HepG2 (cell line): ENCODE data around the gene AMZ2. TPM values are rescaled to one million over a fixed set of nuclear protein-coding genes. Genes with fewer than 3 reads are reported as not detected.

ENCODE experiments used
- ATAC-seq: fragments of 200-7000 bp; cut with Tn5 transposase; 3 replicates; pipeline ENCODE4 v1.9.1; 2020; ENCODE audit warnings: mild to moderate bottlenecking, moderate library complexity
- BruUV-seq: library from RNA; stranded (reverse); fragments of 400-500 nt; replicated peaks from 2 replicates; lab custom pipeline; 2021; lab: Mats Ljungman, UMichigan
- CTCF ChIA-PET: fragments of 300-600 bp; formaldehyde crosslinking; extraction: SDS; loops from one replicate; lab custom pipeline; 2021; ENCODE audit warnings: low total read pairs, inconsistent platforms, low intra/inter-chr PET ratio; lab: Yijun Ruan, JAX
- POLR2A ChIA-PET: fragments of 350-600 bp; sonication (Branson Sonifier 250); formaldehyde crosslinking; loops from one replicate; lab custom pipeline; 2020; ENCODE audit warnings: antibody characterized with exemption, inconsistent platforms; lab: Yijun Ruan, JAX
- DNase-seq: peaks from one replicate; pipeline ENCODE4 v3.0.0-alpha.2; 2015; ENCODE audit warnings: low spot score
- FAIRE-seq: peaks from 3 replicates; lab custom pipeline; 2011; peaks lifted over from hg19 to GRCh38; lab: Jason Lieb, UNC
- H2AFZ ChIP-seq: one replicate; pipeline ENCODE4 v1.6.1; 2011; ENCODE audit warnings: low read length, inconsistent platforms
- H3K27ac ChIP-seq: fragments of 300-600 bp; 3 replicates; pipeline ENCODE4 v1.8.0; 2011; ENCODE audit warnings: mixed run types, mild to moderate bottlenecking, mixed read lengths, low read length, inconsistent platforms; ENCODE audit not compliant: insufficient read depth; ENCODE audit errors: extremely low read length
- H3K27me3 ChIP-seq, 2 experiments: fragments of 200-600 bp in 1 of 2; 2 replicates in 1 of 2; 3 replicates in 1 of 2; pipeline versions ENCODE4 v1.6.0 to v1.8.0; 2011; ENCODE audit warnings: low read length in 2 of 2, mild to moderate bottlenecking in 2 of 2, moderate library complexity in 2 of 2, inconsistent platforms in 1 of 2; ENCODE audit not compliant: insufficient read depth in 2 of 2, control insufficient read depth in 1 of 2
- H3K36me3 ChIP-seq, 2 experiments: fragments of 200-600 bp in 1 of 2; replicated peaks in 1 of 2; 2 replicates in 1 of 2; 3 replicates in 1 of 2; pipeline versions ENCODE4 v1.5.1 to v1.8.0; 2011; ENCODE audit warnings: low read length in 2 of 2, inconsistent platforms in 1 of 2; ENCODE audit not compliant: insufficient read depth in 2 of 2, control insufficient read depth in 1 of 2
- H3K4me1 ChIP-seq: 2 replicates; pipeline ENCODE4 v1.5.1; 2012; ENCODE audit warnings: low read length, inconsistent platforms; ENCODE audit not compliant: insufficient read depth
- H3K4me2 ChIP-seq: 2 replicates; pipeline ENCODE4 v1.6.0; 2011; ENCODE audit warnings: low read depth, low read length, inconsistent platforms
- H3K4me3 ChIP-seq, 3 experiments: fragments of 200-600 bp in 1 of 3; sonication (generic), shearing (Covaris generic) in 1 of 3; replicated peaks in 1 of 3; 2 replicates each; pipeline ENCODE4 v1.5.1; 2011 to 2016; ENCODE audit warnings: low read length in 3 of 3, inconsistent platforms in 2 of 3, low read depth in 2 of 3, mild to moderate bottlenecking in 2 of 3, control low read depth in 1 of 3, mixed read lengths in 1 of 3; ENCODE audit not compliant: insufficient read depth in 1 of 3
- H3K79me2 ChIP-seq: one replicate; pipeline ENCODE4 v1.6.1; 2011; ENCODE audit warnings: low read length, inconsistent platforms; ENCODE audit not compliant: insufficient read depth
- H3K9ac ChIP-seq: 2 replicates; pipeline ENCODE4 v1.6.0; 2011; ENCODE audit warnings: mild to moderate bottlenecking, low read depth, low read length, inconsistent platforms; ENCODE audit not compliant: insufficient read depth
- H3K9me3 ChIP-seq: 2 replicates; pipeline ENCODE4 v1.5.1; 2012; ENCODE audit warnings: mild to moderate bottlenecking, low read length
- H4K20me1 ChIP-seq: 2 replicates; pipeline ENCODE4 v1.6.0; 2011; ENCODE audit warnings: inconsistent platforms, mild to moderate bottlenecking, low read length, moderate library complexity; ENCODE audit not compliant: insufficient read depth
- GABPB1 ChIP-seq: IDR thresholded peaks from 2 replicates; pipeline ENCODE4 v1.6.1; 2016; ENCODE audit warnings: mild to moderate bottlenecking, missing genetic modification reagents, moderate library complexity, missing compliant biosample characterization
- IRF2 ChIP-seq: IDR thresholded peaks from 2 replicates; pipeline ENCODE4 v1.6.1; 2018; ENCODE audit warnings: missing genetic modification reagents, missing compliant biosample characterization
- KAT7 ChIP-seq: IDR thresholded peaks from 2 replicates; pipeline ENCODE4 v1.6.1; 2018; ENCODE audit warnings: borderline replicate concordance, missing compliant biosample characterization
- PLRG1 ChIP-seq: fragments of 450-650 bp; conservative IDR thresholded peaks from 2 replicates; pipeline ENCODE4 v1.6.1; 2016
- POLR2G ChIP-seq: fragments of 200-400 bp; formaldehyde crosslinking; IDR thresholded peaks from 2 replicates; pipeline ENCODE4 v1.6.1; 2018; ENCODE audit warnings: mild to moderate bottlenecking, low read depth, low read length, moderate library complexity
- RORA ChIP-seq: sonication (generic); formaldehyde crosslinking; IDR thresholded peaks from 2 replicates; pipeline ENCODE4 v1.5.0; 2020; ENCODE audit warnings: mild to moderate bottlenecking, missing genetic modification reagents, moderate library complexity
- SETDB1 ChIP-seq: sonication (generic); formaldehyde crosslinking; IDR thresholded peaks from 2 replicates; pipeline ENCODE4 v1.5.1; 2020; ENCODE audit warnings: missing genetic modification reagents, mild to moderate bottlenecking, borderline replicate concordance
- SMARCE1 ChIP-seq: fragments of 450-650 bp; IDR thresholded peaks from 2 replicates; pipeline ENCODE4 v1.6.1; 2017; ENCODE audit warnings: borderline replicate concordance
- SP140L ChIP-seq: sonication (generic); formaldehyde crosslinking; IDR thresholded peaks from 2 replicates; pipeline ENCODE4 v1.4.0; 2020; ENCODE audit warnings: missing genetic modification reagents, borderline replicate concordance
- TRIM24 ChIP-seq: sonication (generic); formaldehyde crosslinking; IDR thresholded peaks from 2 replicates; pipeline ENCODE4 v1.8.0; 2022; ENCODE audit warnings: mild to moderate bottlenecking, missing genetic modification reagents
- ZNF20 ChIP-seq: sonication (generic); formaldehyde crosslinking; IDR thresholded peaks from 2 replicates; pipeline ENCODE4 v1.4.0; 2020; ENCODE audit warnings: mild to moderate bottlenecking, moderate library complexity, missing genetic modification reagents
- ZNF432 ChIP-seq: sonication (generic); formaldehyde crosslinking; IDR thresholded peaks from 2 replicates; pipeline ENCODE4 v1.5.0; 2020; ENCODE audit warnings: missing genetic modification reagents, mild to moderate bottlenecking, borderline replicate concordance
- ZNF598 ChIP-seq: sonication (generic); formaldehyde crosslinking; IDR thresholded peaks from 2 replicates; pipeline ENCODE4 v1.5.1; 2020; ENCODE audit warnings: mild to moderate bottlenecking, missing genetic modification reagents, borderline replicate concordance
- WGBS: methylation state at CpG from one replicate; pipeline ENCODE4 v1.1.6; 2017; ENCODE audit warnings: low lambda C conversion rate; 5-methylcytosine and 5-hydroxymethylcytosine counted together
- in situ Hi-C: cut with HindIII; loops from 2 replicates; pipeline ENCODE4 v1.10.0; 2017; ENCODE audit warnings: low pct_unique_long_range_greater_than_20kb; ENCODE audit not compliant: extremely low pct_ligation_motif_present
- intact Hi-C: fragments of 100-400 bp; cut with micrococcal nuclease; formaldehyde crosslinking; loops from one replicate; pipeline ENCODE4 v1.10.0; 2022; ENCODE audit not compliant: unreplicated experiment
- polyA plus RNA-seq, 8 experiments: library from polyadenylated mRNA; depleted of rRNA in 3 of 8; stranded (reverse) in 7 of 8; unstranded in 1 of 8; fragments of >200 nt; fragmentation: Illumina TruSeq in 4 of 8; extraction: Trizol in 4 of 8; gene quantifications; 2 replicates each; pipeline versions ENCODE4 v1.2.1 to v1.2.3, GENCODE V29; 2011 to 2016; ENCODE audit warnings: low read depth in 4 of 8, missing spikeins in 1 of 8, mixed read lengths in 1 of 8; ENCODE audit not compliant: insufficient read depth in 1 of 8
- total RNA-seq, 5 experiments: library from RNA; depleted of rRNA; stranded (reverse); fragments of >200 nt; fragmentation: Illumina TruSeq; extraction: Trizol; gene quantifications; 2 replicates each; pipeline ENCODE4 v1.2.3, GENCODE V29; 2016; ENCODE audit warnings: low read depth in 1 of 5
- TF ChIP-seq, protein P1 (sequence below): sonication (generic); formaldehyde crosslinking; IDR thresholded peaks from 2 replicates; pipeline ENCODE4 v1.8.0; 2022; ENCODE audit warnings: mild to moderate bottlenecking, missing genetic modification reagents, moderate library complexity

AMZ2 gene
- total and polyA plus RNA-seq, 2 of the 13 experiments (the other 11 are each of a cell fraction or from before 2014, with no cell fraction given) = 86.9 to 90.2 TPM

- no peaks in the 10 kb centered on the region for H4K20me1 ChIP-seq
- intact Hi-C loops (no loop called here), in situ Hi-C loops (no loop called here)
- no peaks in the 10 kb centered on the region; a peak in 1 of 5 replicates for H3K36me3 ChIP-seq
- H3K27ac ChIP-seq = no peak overlapping the region
- no peak overlapping the region for H3K4me2 ChIP-seq
- peaks cover 62% of the 10 kb centered on the region for H3K4me1 ChIP-seq
- ATAC-seq (no peak; the same call in 2 of the 3 replicates), DNase-seq (no peak), FAIRE-seq (no peak)
- H3K27me3 ChIP-seq = no peaks in the 10 kb centered on the region
- H3K9ac ChIP-seq = no peak overlapping the region
- ChIA-PET POLR2A (interaction anchor here (1.0 to 2.1 kb wide), 3 partner anchors 10 to 55 kb away, joined by 3 to 4 read pairs (median 4); partner anchors contain the start of gene AMZ2), CTCF (no interaction called here)
- no peak overlapping the region for H3K4me3 ChIP-seq
- H3K9me3 ChIP-seq = no peaks in the 10 kb centered on the region
- WGBS = 66% methylated on average over 4 of the region's 4 CpGs
- no peaks in the 10 kb centered on the region for H3K79me2 ChIP-seq
- BruUV-seq = no TSS peak
- TF ChIP-seq SP140L (CRISPR knock-in tag) = no peak
- TF ChIP-seq, protein P1, sequence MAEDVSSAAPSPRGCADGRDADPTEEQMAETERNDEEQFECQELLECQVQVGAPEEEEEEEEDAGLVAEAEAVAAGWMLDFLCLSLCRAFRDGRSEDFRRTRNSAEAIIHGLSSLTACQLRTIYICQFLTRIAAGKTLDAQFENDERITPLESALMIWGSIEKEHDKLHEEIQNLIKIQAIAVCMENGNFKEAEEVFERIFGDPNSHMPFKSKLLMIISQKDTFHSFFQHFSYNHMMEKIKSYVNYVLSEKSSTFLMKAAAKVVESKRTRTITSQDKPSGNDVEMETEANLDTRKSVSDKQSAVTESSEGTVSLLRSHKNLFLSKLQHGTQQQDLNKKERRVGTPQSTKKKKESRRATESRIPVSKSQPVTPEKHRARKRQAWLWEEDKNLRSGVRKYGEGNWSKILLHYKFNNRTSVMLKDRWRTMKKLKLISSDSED (CRISPR knock-in tag) = no peak
- TF ChIP-seq SETDB1 (CRISPR knock-in tag) = no peak
- no peak for TF ChIP-seq ZNF432
- no peak for TF ChIP-seq PLRG1
- no peak for TF ChIP-seq POLR2G
- no peak for TF ChIP-seq IRF2 (CRISPR knock-in tag)
- TF ChIP-seq KAT7 (CRISPR knock-in tag) = no peak
- no peak for TF ChIP-seq ZNF20 (CRISPR knock-in tag)
- TF ChIP-seq ZNF598 (CRISPR knock-in tag) = no peak
- TF ChIP-seq GABPB1 (CRISPR knock-in tag) = no peak
- TF ChIP-seq SMARCE1 = no peak
- TF ChIP-seq TRIM24 (CRISPR knock-in tag) = no peak
- no peak for TF ChIP-seq RORA (CRISPR knock-in tag)
- no peak overlapping the region for H2AFZ ChIP-seq
Measured at GRCh38 chr17:68302666-68303065, 54.8 kb downstream of the AMZ2 start.
